ENCODE measurements around the gene TNRC6B.

TNRC6B gene

GRCh38 chr22:40244586-40244985 is 66.9 kb downstream of the TNRC6B start:
- DNase-seq: no peak

GRCh38 chr22:40247976-40248375 is 70.3 kb downstream of the TNRC6B start:
- DNase-seq: no peak

GRCh38 chr22:40249286-40249685 is 71.6 kb downstream of the TNRC6B start:
- DNase-seq: no peak

DNA sequence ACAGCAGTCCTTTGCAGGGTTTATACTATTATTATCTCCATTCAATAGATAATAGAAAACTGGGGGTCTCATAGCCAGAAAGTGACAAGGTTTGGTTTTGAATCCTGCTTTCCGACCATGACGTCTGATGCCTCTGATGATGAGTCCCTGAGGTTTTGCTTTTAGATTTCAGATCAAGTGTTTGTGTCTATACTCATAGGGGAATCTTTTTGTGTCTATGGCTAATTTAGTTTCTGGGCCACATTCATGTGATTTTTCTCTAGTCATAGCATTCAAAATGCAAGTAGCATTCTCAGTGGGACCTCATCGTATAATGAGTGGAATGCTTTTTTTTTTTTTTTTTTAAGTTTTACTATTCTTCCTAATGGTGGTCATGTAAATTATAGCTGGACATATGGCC is 72.9 kb downstream of the TNRC6B start:
- DNase-seq: no peak

DNA sequence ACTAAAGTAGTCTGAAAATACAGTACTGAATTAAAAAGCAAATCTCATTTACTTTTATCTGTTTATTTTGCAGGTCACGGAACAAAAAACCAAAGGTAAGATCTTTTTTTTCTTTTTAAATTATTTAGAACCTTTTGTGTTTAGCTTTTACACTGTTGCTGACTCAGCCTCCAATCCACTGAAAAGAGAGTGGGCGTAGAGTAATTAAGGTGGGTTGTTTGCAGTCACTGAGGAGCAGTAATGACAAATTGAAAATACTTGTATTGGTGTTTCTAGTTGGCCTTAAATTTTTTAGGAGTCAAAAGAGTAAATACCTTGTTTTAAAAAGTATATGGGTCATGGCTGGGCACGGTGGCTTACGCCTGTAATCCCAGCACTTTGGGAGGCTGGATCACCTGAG is 73.4 kb downstream of the TNRC6B start:
- no peak for DNase-seq

DNA sequence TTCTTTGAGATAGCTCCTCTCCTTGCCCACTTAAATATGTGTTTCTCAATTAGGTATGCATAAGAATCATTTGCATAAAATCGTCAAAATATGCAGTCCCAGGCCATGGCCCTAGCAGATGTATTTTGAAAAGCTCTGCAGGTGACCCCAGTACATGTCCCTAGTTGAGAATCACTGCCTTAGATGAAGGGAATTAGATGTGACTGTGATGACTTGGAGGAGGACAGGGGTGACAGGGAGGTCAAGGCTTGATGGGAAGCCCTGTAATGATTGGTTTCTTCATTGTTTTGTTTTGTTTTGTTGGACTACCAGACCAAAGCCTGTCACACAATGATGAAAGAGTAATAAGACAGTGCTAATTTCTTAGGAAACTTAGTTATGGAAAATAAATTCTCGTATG is 74.4 kb downstream of the TNRC6B start:
- no peak for DNase-seq

GRCh38 chr22:40256516-40256915 is 78.8 kb downstream of the TNRC6B start:
- no peak for DNase-seq

DNA sequence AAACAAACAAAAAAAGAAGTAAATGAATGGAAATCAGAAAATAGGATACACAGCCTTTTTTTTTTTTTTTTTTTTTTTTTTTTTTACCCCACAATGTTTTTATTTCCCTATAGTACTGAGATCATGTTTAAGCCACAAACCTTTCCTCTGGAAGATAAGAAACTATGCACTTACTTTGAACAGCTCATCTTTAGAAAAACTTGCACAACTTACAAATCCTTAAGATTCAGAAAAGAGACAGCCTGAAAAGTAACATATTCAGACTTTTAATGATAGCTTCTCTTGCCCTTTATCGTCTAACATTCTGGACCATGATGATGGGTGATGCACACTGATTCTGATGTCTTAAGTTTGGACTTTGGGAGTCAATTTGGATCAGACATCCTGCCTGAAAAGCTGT is 80.3 kb downstream of the TNRC6B start:
- no peak for DNase-seq

DNA sequence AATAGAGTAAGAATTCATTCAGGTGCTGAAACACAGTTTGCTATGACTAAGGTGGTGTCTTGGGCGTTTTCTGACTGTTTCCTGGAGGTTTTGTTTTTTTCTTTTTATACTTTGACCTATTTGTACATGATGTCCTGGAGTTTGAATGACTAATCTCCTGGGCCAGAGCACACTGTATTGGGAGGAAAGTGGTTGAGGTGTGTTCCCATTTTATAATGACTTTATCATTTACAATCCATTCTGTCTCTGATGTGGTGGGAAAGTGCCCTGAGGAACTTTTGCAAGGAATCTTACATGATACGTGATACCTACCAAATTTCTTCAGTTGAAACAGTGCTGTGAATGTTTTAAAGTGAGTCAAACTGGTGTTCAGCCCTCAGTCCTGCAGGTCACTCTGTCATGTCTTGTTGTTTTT is 80.8 kb downstream of the TNRC6B start:
- DNase-seq: no peak

GRCh38 chr22:40261783-40262182 is 84.1 kb downstream of the TNRC6B start:
- DNase-seq: no peak

- DNase-seq: no peak
Measured at GRCh38 chr22:40263191-40263590, 85.5 kb downstream of the TNRC6B start.

DNA sequence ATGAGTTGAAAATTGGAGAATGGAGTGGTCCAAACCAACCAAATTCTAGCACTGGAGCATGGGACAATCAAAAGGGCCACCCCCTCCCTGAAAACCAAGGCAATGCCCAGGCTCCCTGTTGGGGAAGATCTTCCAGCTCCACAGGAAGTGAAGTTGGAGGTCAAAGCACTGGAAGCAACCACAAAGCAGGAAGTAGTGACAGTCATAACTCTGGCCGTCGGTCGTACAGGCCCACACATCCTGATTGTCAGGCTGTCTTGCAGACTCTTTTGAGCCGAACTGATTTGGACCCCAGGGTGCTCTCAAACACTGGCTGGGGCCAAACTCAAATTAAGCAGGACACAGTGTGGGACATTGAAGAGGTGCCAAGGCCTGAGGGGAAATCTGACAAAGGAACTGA is 88.1 kb downstream of the TNRC6B start:
- no peak for DNase-seq

DNA sequence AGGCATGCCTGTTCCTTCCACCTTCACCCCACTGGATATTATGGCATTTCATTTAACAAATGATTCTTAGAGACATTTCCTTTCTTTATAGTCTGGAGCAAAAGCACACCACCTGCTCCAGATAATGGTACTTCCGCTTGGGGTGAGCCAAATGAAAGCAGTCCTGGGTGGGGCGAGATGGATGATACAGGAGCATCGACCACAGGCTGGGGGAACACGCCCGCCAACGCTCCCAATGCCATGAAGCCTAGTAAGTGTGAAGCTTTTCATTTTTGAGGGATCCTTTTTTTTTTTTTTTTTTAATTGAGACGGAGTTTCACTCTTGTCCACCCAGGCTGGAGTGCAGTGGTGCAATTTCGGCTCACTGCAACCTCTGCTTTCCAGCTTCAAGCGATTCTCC is 92.3 kb downstream of the TNRC6B start:
- DNase-seq: no peak

GRCh38 chr22:40270748-40271373 is 93.1 kb downstream of the TNRC6B start:
- DNase-seq: no peak

DNA sequence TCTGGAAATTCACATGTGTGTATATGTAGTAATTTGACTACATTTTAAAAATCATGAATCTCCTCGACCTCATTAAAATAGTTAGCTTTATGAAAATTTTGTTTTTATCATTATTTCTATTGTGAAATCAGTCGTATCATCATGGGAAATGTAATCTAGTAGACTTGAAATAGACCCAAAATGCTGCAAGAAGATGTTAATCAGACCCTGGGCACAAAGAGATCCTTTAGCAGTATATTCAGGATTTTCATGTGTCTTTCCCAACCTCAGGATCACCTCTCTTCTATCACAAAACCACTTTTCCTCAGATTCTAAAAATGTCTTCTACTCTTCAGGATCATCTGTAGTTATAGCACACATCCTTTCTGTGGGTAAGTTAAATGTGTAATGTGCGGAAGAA is 93.7 kb downstream of the TNRC6B start:
- DNase-seq: no peak

GRCh38 chr22:40273319-40273718 is 95.6 kb downstream of the TNRC6B start:
- no peak for DNase-seq

DNA sequence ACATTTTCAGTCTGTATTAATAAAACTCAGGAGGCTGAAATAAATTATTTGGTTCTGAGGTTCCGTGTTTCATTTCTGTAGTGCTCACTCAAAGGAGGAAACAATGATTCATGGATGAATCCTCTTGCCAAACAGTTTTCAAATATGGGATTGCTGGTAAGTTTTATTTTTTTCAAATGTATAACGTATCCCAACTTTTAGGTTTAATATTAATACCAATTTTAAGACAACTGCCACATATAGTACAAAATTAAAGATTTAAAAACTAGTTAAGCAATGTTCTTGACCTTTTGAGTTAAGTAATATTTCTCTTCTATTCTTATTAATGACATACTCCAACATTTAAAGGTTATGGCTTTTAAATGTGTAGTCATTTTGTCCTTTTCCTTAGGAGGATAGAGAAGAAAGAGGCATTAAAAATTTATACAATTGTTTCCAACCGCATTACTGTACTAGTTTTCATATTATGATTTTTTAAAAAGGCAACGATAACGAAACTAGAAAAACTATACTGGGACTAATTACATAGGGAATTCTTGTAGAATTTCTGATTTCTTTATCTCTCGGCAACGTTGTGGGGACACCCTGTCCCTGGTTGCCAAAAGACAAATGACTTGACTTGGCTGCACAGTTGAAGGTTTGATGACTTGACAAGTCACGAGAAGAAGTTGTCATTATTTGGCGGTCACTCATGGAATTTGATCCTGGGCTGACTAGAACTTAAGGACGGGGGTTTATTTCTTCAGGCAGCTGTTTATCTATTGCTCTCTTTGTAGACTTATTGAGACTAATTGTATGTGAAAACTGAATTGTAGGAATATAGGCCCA is 99.5 kb downstream of the TNRC6B start:
- DNase-seq: no peak

DNA sequence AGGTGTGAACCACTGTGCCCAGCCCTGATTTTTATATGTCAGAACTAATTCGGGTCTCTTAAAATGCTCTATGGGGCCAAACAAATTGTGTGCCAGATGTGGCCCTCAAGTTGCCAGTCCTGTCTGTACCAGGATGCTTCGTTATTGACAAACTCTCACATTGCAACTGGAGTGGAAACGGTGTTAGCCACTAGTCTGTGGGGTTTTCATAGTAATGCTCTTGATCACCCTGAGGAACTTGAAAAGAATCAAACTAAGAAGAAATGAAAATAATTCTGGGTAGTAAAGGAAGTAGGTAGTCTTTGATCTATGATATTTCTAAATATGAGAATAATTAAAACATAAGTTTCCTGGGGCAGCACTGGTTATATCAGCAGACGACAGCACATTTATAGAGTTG is 101.3 kb downstream of the TNRC6B start:
- DNase-seq: no peak

GRCh38 chr22:40281717-40282116 is 104.0 kb downstream of the TNRC6B start:
- DNase-seq: no peak

DNA sequence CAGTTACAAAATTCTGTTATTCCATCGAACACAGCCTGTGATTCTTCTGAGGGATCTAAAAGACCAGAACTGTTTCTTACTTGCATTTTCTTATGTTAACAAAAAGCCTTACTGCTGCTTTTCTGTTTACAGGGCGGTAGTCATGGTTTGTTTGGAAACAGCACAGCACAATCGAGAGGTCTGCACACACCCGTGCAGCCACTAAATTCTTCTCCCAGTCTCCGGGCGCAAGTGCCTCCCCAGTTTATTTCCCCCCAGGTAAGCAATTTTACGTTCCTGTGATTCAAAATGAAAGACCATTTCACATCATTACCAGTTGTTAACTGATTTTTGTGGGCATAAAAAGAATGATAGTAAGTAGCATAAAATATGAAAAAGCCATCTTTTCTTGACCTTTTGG is 107.8 kb downstream of the TNRC6B start:
- DNase-seq: no peak

- no peak for DNase-seq
Measured at GRCh38 chr22:40289991-40290459, 112.3 kb downstream of the TNRC6B start.

DNA sequence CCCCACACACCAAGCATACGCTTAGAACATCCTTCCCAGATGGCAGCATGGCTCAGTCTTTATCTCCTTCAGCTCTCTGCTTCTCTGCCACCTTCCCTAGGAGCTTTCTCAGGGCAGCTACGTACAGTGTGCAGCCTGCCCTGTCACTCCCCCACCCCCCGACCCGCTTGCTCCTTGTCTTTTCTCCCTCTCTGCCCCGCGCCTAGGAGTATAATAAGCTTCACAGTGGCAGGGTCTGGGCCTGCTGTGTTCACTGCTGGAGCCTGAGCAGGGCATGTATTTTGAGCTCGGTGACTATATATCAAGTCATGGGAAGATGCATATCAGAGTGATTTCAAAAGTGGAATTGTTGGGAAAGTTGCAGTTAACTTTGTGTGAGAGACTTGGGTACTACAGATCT is 112.8 kb downstream of the TNRC6B start:
- DNase-seq: no peak

- no peak for DNase-seq
Measured at GRCh38 chr22:40294696-40295095, 117.0 kb downstream of the TNRC6B start.

DNA sequence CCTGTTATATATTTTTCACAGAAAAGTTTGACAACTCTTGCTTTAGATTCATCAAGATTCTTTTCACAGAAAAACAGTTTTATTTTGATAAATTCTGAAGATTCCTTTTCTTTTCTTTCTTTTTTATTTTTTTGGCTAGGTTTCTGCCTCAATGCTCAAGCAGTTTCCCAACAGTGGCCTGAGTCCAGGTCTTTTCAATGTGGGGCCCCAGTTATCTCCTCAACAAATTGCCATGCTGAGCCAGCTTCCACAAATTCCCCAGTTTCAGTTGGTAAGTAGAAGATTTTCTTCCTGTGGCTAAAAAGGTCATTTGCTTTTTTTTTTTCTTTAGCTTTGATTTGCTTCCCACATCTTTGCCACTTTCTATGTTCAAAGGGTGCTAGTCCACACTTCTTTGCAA is 122.6 kb downstream of the TNRC6B start:
- DNase-seq: no peak
